ENCODE results near the gene SUFU.
A peak's percentile ranks its signal among the peaks of the same experiment; 100 is the strongest.

The SUFU gene

DNA sequence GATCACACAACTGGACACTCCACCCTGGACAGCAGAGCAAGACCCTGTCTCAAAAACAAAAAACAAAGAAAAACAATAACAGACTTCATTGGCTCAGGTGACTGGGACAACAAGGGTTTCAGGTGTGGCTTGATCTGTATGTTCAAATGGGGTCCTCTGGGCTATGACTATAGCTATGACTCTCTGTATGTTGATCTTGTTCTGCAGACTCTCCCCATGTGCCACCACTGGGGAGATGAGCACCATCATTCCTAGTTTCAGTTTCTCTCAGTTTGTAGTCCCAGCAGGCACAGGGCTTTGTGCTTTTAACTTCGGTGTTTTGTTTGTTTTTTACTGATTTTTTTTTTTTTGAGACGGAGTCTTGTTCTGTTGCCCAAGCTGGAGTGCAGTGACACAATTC, 53.8 kb downstream of the SUFU start:
- Mint-ChIP-seq H3K36me3 (ENCODE audit: insufficient read depth) (peaks cover 3% of the 10 kb centered on the region), H3K27ac (peak overlapping the region in 1 of 2 donors; percentile 86), H3K4me1 (ENCODE audit: low read depth in 2 of 2) (peaks cover 3 to 13% of the 10 kb centered on the region in 2 donors), H3K9me3 (no peaks in the 10 kb centered on the region), H3K27me3 (no peaks in the 10 kb centered on the region), H3K4me3 (no peak overlapping the region)
- DNase-seq = no peak
- no peak for ATAC-seq (replicated peaks)

DNA sequence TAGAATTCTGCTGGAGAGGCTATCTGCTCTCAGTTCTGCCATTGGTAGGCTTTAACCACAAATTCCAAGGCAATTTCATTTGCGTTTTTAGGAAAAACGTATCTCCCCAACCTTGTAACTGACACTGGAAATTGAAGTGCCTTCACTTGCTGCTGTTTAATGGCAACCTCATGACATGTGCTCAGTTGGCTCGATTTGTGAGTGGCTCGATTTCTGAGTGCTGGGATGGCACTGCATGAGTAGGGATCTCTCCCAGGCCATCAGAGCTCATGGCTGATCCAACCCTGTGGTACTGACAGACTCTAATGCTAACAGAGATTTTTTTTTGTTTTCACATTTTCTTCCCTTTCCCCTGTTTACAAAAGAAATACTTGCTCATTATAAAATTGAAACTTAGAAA, 56.0 kb downstream of the SUFU start:
- Mint-ChIP-seq H3K9me3 (no peaks in the 10 kb centered on the region), H3K27ac (peak overlapping the region in 1 of 2 donors; percentile 26), H3K4me3 (no peak overlapping the region), H3K4me1 (ENCODE audit: low read depth in 2 of 2) (peaks cover 7 to 15% of the 10 kb centered on the region in 2 donors), H3K27me3 (no peaks in the 10 kb centered on the region), H3K36me3 (ENCODE audit: insufficient read depth) (peaks cover 3% of the 10 kb centered on the region)
- ATAC-seq (replicated peaks) (no peak), DNase-seq (no peak)

DNA sequence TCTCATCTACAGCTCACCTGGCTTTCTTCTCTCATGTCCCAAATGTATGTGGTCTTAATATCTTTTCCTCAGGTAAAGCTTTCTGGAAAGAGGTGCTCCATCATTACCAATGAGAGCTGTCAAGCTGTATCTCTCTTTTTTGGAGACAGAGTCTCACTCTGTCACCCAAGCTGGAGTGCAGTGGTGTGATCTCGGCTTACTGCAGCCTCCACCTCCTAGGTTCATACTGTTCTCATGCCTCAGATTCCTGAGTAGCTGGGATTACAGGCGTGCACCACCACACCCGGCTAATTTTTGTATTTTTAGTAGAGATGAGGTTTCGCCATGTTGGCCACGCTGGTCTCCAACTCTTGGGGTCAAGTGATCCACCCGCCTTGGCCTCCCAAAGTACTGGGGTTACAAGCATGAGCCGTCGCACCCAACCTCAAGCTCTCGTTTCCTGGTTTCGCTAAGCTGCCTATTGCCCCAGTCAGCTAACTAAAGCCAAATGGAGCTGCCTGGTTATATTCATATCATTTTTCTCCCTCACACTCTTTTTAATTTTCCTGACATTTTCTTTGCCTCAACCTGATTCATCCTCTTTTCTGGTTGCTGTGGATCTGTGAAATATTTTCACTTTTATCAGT, 60.5 kb downstream of the SUFU start:
- Mint-ChIP-seq H3K4me1 (ENCODE audit: low read depth in 2 of 2) (peaks cover 10 to 11% of the 10 kb centered on the region in 2 donors), H3K27me3 (no peaks in the 10 kb centered on the region), H3K27ac (no peak overlapping the region)

DNA sequence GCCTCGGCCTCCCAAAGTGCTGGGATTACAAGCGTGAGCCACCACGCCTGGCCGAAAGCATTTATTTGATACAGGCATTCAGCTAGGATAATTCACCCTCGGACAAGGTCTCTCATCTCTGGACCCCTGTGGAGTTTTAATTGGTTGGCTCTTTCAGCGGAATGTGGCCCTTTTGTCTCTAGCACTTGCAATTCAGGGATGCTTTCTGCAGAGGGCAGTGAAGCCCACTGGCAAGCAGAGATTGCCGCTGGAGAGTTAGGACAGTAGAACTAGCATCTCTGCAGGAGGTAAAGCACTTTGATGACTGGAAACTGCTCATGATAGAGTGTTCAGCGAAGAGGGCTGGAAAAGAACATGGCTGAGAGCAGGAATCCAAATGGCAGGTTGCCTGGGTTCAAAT, 62.0 kb downstream of the SUFU start:
- Mint-ChIP-seq H3K27ac (peak overlapping the region in 1 of 2 donors; percentile 64), H3K4me3 (no peak overlapping the region), H3K4me1 (ENCODE audit: low read depth in 2 of 2) (peaks cover 8 to 10% of the 10 kb centered on the region in 2 donors), H3K27me3 (no peaks in the 10 kb centered on the region), H3K9me3 (no peaks in the 10 kb centered on the region), H3K36me3 (ENCODE audit: insufficient read depth) (peaks cover 3% of the 10 kb centered on the region)
- ATAC-seq (replicated peaks) = no peak
- DNase-seq = no peak

More for the DNA sequence above, 60.5 kb downstream of the SUFU start:
- Mint-ChIP-seq H3K36me3 (ENCODE audit: insufficient read depth) (peaks cover 3% of the 10 kb centered on the region), H3K9me3 (no peaks in the 10 kb centered on the region), H3K4me3 (no peak overlapping the region)
- no peak for ATAC-seq (replicated peaks)
- no peak for DNase-seq

DNA sequence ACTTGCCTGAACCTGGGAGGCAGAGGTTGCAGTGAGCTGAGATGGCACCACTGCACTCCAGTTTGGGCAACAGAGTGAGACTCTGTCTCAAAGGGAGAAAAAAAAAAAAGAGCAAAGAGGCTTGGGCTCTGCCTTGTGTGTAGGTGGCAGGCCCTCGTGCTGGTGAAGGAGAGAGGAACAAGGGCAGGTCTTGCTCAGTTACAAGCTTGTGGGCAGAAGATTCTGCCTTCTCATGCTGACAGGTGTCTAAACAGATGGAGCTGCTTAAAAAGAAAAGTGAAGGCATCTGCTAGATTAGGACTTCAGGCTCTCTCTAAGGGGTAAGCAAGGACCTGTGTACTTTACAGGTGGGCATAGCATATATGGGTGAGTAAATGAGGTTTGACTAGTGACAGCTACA, 75.0 kb downstream of the SUFU start:
- ATAC-seq (replicated peaks) (no peak), DNase-seq (no peak)
- H3K36me3 Mint-ChIP-seq (ENCODE audit: insufficient read depth) = no peaks in the 10 kb centered on the region
- no peaks in the 10 kb centered on the region for H3K9me3 Mint-ChIP-seq
- H3K4me1 Mint-ChIP-seq (ENCODE audit: low read depth in 2 of 2) = peaks cover 9 to 13% of the 10 kb centered on the region in 2 donors
- peak overlapping the region in 1 of 2 donors; percentile 52 for H3K27ac Mint-ChIP-seq
- no peak overlapping the region for H3K4me3 Mint-ChIP-seq
- no peaks in the 10 kb centered on the region for H3K27me3 Mint-ChIP-seq

DNA sequence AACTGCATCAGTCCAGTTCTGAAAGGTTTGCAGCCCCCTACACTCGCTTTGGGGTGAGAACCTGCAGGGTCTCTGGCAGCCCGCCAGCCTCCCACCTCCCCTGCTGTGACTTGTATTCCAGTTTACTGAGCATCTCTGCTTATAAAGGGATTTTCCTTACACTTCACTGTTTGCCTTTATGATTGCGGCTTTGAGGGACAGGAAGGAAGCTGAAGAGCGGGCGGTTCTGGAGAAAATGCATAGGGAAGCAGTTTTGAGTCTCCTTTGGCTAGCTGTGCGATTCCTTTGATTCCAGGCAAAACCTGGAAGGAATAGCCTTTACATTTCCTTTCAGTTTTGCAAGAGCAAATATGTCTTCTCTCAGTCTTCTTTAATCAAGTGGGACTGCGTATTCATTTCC, 75.6 kb downstream of the SUFU start:
- peaks cover 9 to 14% of the 10 kb centered on the region in 2 donors for H3K4me1 Mint-ChIP-seq (ENCODE audit: low read depth in 2 of 2)
- peak overlapping the region in 1 of 2 donors; percentile 52 for H3K27ac Mint-ChIP-seq
- no peak overlapping the region for H3K4me3 Mint-ChIP-seq
- no peaks in the 10 kb centered on the region for H3K27me3 Mint-ChIP-seq
- H3K36me3 Mint-ChIP-seq (ENCODE audit: insufficient read depth) = no peaks in the 10 kb centered on the region
- H3K9me3 Mint-ChIP-seq = no peaks in the 10 kb centered on the region
- no peak for DNase-seq
- ATAC-seq (replicated peaks) = no peak

DNA sequence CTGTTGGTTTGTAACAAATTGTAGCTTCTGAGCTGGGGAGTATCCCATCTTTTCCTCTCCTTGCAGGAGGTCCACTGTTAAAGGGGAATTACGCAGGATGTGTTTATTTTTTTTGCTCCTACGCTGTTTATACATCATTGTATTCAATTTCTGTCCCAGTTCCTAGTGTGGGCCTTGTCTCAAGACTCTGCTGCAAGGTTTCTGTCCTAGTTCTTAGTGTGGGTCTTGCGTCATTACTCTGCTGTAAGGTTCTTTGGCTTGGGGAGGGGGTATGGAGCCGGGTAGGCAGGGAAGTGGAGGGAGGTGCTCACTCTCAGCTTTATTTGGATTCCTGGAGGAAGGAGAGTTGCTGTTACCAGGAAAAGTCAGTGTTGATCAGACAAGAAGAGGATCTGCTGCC, 76.5 kb downstream of the SUFU start:
- no peaks in the 10 kb centered on the region for H3K36me3 Mint-ChIP-seq (ENCODE audit: insufficient read depth)
- H3K27ac Mint-ChIP-seq = peak overlapping the region in 1 of 2 donors; percentile 68
- H3K27me3 Mint-ChIP-seq = no peaks in the 10 kb centered on the region
- no peaks in the 10 kb centered on the region for H3K9me3 Mint-ChIP-seq
- DNase-seq (no peak), ATAC-seq (replicated peaks) (no peak)
- peaks cover 9 to 14% of the 10 kb centered on the region in 2 donors for H3K4me1 Mint-ChIP-seq (ENCODE audit: low read depth in 2 of 2)
- no peak overlapping the region for H3K4me3 Mint-ChIP-seq

DNA sequence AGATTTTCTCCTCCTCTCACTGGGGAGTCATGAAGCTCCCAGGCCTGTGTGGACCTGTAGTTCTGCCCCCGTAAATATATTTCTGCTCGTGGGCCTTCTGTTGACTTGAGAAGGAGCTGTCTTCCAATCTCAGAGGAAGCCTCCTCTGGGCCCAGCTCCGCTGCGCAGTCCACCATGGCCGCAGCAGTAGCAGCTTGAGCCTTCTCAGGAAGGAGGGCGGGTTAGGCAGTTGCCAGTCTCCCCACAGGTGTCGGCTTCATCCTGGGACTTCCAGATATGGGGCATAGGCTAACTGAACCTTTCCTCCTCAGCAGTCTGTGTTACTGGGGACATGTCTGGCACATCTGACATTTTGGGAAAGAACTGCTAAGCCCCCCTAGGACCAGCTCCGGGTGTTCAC, 77.6 kb downstream of the SUFU start:
- Mint-ChIP-seq H3K9me3 (no peaks in the 10 kb centered on the region), H3K36me3 (ENCODE audit: insufficient read depth) (no peaks in the 10 kb centered on the region), H3K4me3 (no peak overlapping the region), H3K4me1 (ENCODE audit: low read depth in 2 of 2) (peaks cover 9 to 14% of the 10 kb centered on the region in 2 donors), H3K27ac (peak overlapping the region; percentile 53 to 68), H3K27me3 (no peaks in the 10 kb centered on the region)
- ATAC-seq (replicated peaks) (no peak), DNase-seq (no peak)

DNA sequence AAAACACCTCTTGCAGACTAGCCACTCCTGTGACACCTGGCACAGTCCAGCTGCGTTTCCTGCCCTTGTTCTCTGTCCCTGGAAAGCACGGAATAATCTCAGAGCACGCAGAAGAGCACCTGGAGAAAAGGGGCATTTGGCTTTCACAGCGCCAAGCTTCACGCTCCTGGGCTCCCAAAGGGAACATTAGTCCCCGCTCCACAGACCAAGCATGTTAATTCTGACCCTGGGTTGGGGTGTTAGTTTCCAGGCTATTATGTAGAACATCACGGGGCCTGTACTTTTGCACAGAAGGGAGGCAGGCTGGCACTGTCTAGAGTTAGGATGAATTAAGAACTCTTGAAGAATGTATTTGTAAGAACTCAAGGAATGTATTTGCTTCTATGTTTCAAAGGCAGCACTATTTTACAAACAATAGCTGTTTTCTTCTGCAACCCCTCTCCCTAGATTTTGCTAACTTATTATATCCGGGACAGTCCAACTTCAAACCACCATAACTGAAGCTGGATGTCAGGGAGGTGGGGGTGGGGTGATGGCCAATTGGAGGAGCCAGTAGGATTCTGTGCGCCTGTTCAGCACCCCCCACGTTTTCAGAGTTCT, 78.3 kb downstream of the SUFU start:
- Mint-ChIP-seq H3K4me3 (no peak overlapping the region), H3K9me3 (no peaks in the 10 kb centered on the region), H3K36me3 (ENCODE audit: insufficient read depth) (no peaks in the 10 kb centered on the region), H3K27me3 (no peaks in the 10 kb centered on the region), H3K27ac (peak overlapping the region; percentile 53 to 68), H3K4me1 (ENCODE audit: low read depth in 2 of 2) (peaks cover 9 to 14% of the 10 kb centered on the region in 2 donors)
- DNase-seq (no peak), ATAC-seq (replicated peaks) (no peak)

DNA sequence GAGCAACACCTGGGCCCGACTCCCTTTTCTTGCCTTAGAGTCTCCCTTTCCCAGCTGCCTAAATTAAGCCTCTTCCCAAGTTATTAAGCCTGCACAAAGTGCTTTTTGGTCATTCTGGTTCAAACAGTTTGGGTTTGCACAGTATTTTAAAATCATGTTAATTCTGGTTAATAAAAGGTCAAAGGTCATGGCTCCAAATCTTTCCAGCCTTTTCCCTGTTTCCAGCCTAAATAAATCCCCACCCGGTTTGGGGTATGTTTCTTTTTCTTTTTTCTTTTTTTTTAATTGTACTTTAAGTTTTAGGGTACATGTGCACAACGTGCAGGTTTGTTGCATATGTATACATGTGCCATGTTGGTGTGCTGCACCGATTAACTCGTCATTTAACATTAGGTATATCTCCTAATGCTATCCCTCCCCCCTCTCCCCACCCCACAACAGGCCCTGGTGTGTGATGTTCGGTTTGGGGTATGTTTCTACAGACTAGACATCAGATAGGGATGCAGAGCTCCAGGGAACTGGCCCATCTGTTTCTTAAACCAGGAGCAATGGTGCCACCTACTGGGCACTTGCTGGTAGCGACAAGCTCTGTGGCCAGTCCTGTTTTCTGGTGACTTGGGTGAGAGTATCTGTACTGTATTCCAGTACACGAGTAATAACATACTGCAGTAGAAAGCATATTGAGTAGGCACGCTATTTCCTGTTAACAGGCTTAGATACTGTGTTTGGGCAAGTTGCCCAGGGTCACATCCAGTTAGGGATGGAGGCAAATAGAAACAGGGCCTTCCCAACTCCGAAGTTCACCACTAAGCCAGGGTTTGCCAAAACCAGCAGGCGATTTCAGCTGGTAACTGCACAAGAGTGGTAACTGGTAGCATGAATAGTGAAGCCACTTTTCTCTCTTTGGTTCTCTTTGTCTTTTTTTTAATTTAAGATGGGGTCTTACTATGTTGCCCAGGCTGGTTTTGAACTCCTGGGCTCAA, 80.0 kb downstream of the SUFU start:
- Mint-ChIP-seq H3K27me3 (no peaks in the 10 kb centered on the region), H3K4me3 (no peak overlapping the region), H3K27ac (no peak overlapping the region), H3K9me3 (no peaks in the 10 kb centered on the region), H3K36me3 (ENCODE audit: insufficient read depth) (no peaks in the 10 kb centered on the region), H3K4me1 (ENCODE audit: low read depth in 2 of 2) (peaks cover 5 to 12% of the 10 kb centered on the region in 2 donors)
- ATAC-seq (replicated peaks) = peak; percentile 97
- peak; percentile 74 to 79 (median 75) for DNase-seq

DNA sequence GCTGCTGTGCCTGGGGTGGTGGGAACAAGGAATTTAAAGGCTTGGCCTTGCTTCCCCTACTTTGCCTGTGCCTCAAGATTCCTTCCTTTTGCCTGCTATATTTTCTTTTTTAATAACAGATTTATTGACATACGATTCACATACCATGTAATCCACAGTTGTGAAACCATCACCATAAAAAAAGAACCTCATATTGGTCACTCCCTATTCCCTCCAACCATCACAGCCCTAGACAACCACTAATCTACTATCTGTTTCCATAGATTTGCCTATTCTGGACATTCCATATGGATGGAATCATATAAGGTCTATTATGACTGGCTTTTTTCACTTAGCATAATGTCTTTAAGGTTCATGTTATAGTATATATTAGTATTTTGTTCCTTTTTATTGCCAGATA, 81.3 kb downstream of the SUFU start:
- DNase-seq = no peak
- no peak for ATAC-seq (replicated peaks)
- no peaks in the 10 kb centered on the region for H3K27me3 Mint-ChIP-seq
- H3K27ac Mint-ChIP-seq = no peak overlapping the region
- peaks cover 3 to 9% of the 10 kb centered on the region in 2 donors for H3K4me1 Mint-ChIP-seq (ENCODE audit: low read depth in 2 of 2)
- no peak overlapping the region for H3K4me3 Mint-ChIP-seq
- no peaks in the 10 kb centered on the region for H3K9me3 Mint-ChIP-seq
- H3K36me3 Mint-ChIP-seq (ENCODE audit: insufficient read depth) = no peaks in the 10 kb centered on the region

DNA sequence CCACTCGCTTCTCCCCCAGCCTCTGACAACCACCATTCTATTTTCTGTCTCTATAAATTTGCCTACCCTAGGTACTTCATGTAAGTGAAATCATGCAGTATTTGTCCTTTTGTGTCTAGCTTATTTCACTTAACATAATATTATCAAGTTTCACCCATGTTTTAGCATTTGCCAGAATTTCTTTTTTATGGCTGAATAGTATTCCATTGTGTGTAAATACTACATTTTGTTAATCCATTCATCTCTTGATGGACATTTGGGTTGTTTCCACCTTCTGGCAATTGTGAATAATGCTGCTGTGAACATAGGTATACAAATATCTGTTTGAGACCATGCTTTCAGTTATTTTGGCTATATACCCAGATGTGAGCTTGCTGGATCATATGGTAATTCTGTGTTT, 83.1 kb downstream of the SUFU start:
- Mint-ChIP-seq H3K27me3 (no peaks in the 10 kb centered on the region), H3K27ac (no peak overlapping the region), H3K4me3 (no peak overlapping the region), H3K4me1 (ENCODE audit: low read depth in 2 of 2) (peaks cover 0 to 4% of the 10 kb centered on the region in 2 donors), H3K9me3 (no peaks in the 10 kb centered on the region), H3K36me3 (ENCODE audit: insufficient read depth) (no peaks in the 10 kb centered on the region)
- ATAC-seq (replicated peaks) (no peak), DNase-seq (no peak)

DNA sequence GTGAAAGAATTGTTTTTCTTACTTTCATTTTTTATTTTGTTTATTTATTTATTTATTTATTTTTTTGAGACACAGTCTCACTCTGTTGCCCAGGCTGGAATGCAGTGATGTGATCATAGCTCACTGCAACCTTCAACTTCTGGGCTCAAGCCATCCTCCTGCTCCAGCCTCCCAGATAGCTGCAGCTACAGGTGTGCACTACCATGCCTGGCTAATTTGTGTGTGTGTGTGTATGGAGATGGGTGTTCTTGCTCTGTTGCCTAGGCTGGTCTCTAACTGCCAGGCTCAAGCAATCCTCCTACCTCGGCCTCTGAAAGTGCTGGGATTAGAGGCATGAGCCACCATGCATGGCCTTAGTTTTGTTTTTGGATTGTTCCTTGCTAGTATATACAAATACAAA, 85.1 kb downstream of the SUFU start:
- H3K4me1 Mint-ChIP-seq (ENCODE audit: low read depth in 2 of 2) = peaks cover 0 to under 1% of the 10 kb centered on the region in 2 donors
- no peak overlapping the region for H3K27ac Mint-ChIP-seq
- H3K4me3 Mint-ChIP-seq = no peak overlapping the region
- peaks cover 3% of the 10 kb centered on the region for H3K36me3 Mint-ChIP-seq (ENCODE audit: insufficient read depth)
- ATAC-seq (replicated peaks) (no peak), DNase-seq (no peak)
- H3K9me3 Mint-ChIP-seq = no peaks in the 10 kb centered on the region
- H3K27me3 Mint-ChIP-seq = no peaks in the 10 kb centered on the region

Measured in effector memory CD8-positive, alpha-beta T cell (primary cell).